GM10248 (cell line): ENCODE results near the gene CELA2A.

Source experiments
- CTCF ChIA-PET: fragments of 300-600 bp; sonication (Branson Sonifier 250); formaldehyde crosslinking; extraction: SDS; loops from one replicate; lab custom pipeline; 2021; ENCODE audit warnings: antibody characterized with exemption; lab: Yijun Ruan, JAX
- POLR2A ChIA-PET: fragments of 350-650 bp; sonication (Branson Sonifier 250); formaldehyde crosslinking; extraction: SDS; loops from one replicate; lab custom pipeline; 2020; ENCODE audit warnings: antibody characterized with exemption; lab: Yijun Ruan, JAX
- DNase-seq: peaks from one replicate; pipeline ENCODE4 v3.0.0; 2012; ENCODE audit errors: extremely low spot score
- TF ChIP-seq, protein P1 (sequence below): IDR thresholded peaks from 2 replicates; pipeline ENCODE4 v1.5.1; 2012; ENCODE audit warnings: mild to moderate bottlenecking, low read depth; ENCODE audit errors: extremely low read depth, missing control alignments, control extremely low read depth

Gene CELA2A

DNA sequence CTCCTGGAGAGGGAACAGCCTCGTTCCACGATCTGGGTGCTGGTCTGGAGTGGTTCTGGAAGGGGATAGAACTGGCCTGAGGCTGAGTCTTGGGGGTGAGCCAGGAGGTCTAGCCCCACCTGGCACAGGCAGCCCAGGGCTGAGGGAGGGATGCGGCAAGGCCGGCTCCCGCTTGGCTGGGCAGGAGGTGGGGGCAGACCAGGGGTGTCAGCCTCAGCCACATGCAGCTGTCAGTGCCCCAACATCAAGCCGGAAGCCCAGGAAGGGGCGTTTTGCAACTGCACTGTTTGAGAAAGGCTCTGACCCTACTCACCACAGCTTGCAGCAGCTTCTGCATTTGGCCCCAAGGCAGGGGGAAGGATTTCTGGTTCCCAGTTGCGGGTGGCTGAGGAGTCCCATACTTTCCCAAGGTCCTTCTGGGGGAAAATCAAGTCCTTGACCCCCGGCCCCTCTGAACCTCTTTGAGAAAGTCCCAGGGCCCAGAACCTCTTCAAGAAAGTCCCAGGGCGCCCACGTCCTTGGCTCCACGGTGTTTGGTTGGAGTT lies 44.9 kb upstream of the CELA2A start:
- TF ChIP-seq, protein P1, sequence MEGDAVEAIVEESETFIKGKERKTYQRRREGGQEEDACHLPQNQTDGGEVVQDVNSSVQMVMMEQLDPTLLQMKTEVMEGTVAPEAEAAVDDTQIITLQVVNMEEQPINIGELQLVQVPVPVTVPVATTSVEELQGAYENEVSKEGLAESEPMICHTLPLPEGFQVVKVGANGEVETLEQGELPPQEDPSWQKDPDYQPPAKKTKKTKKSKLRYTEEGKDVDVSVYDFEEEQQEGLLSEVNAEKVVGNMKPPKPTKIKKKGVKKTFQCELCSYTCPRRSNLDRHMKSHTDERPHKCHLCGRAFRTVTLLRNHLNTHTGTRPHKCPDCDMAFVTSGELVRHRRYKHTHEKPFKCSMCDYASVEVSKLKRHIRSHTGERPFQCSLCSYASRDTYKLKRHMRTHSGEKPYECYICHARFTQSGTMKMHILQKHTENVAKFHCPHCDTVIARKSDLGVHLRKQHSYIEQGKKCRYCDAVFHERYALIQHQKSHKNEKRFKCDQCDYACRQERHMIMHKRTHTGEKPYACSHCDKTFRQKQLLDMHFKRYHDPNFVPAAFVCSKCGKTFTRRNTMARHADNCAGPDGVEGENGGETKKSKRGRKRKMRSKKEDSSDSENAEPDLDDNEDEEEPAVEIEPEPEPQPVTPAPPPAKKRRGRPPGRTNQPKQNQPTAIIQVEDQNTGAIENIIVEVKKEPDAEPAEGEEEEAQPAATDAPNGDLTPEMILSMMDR, result no peak
- DNase-seq, result peak; percentile 80
- ChIA-PET POLR2A (no interaction called here), CTCF (interaction anchor here (0.9 to 3.3 kb wide), 3 partner anchors 20 to 93 kb away, joined by 3 to 18 read pairs (median 5); no protein-coding TSS in a partner anchor)

GRCh38 chr1:15412175-15412800 lies 44.2 kb upstream of the CELA2A start:
- CTCF ChIA-PET, result interaction anchor here (0.6 to 3.3 kb wide), 3 partner anchors 20 to 94 kb away, joined by 3 to 18 read pairs (median 3); no protein-coding TSS in a partner anchor
- peak; percentile 50 for DNase-seq
- POLR2A ChIA-PET, result no interaction called here
- TF ChIP-seq, protein P1, result no peak

GRCh38 chr1:15412843-15413242 lies 43.7 kb upstream of the CELA2A start:
- POLR2A ChIA-PET, result no interaction called here
- CTCF ChIA-PET, result interaction anchor here (0.6 to 3.3 kb wide), 3 partner anchors 19 to 94 kb away, joined by 3 to 18 read pairs (median 3); no protein-coding TSS in a partner anchor

DNA sequence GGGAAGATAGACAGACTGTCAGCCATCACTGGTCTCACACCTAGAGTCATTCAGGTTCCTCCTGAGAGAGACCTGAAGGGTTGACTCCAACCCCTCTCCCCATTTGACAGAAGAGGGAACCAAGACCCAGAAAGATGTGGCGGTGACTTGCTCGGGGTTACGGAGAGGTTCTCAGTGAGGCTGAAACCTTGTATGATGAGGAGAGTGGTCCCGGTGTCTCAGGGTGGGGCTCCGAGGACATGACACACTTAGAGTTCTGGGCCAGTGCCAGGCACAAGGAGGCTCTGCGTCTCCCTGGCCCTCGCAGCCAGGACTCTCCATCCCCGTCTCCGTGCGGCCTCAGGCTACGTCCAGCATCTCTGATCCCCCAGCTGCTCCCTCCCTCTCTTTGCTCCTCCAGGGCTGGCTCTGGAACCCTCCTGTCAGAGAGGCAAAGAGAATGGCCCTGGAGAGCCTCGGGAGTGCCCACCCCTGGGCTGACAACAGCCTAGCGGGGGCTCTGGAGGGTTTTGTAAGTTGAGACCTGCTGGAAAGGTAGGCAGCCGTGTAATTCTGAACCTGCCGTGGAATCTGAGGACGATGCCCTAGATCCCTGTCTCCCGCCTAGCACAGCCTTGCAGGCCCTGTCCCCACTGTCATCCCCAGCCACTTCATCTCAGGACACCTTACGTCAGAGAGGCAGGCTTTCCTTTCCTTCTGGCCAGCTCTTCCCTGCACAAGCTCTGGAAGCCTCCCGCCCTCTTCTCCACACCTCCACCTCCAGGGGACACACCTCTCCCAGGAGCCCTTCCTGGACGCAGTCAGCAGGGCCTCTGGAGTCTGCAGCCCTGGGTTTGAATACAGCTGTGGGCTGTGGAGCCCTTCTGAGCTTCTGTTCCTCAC lies 42.7 kb upstream of the CELA2A start:
- ChIA-PET CTCF (interaction anchor here (0.7 to 1.2 kb wide), 3 partner anchors 7 to 17 kb away, joined by 3 to 4 read pairs (median 3); no protein-coding TSS in a partner anchor), POLR2A (no interaction called here)
- TF ChIP-seq, protein P1, result no peak
- DNase-seq, result no peak

More at GRCh38 chr1:15412843-15413242, 43.7 kb upstream of the CELA2A start:
- DNase-seq, result no peak
- TF ChIP-seq, protein P1, result no peak

GRCh38 chr1:15414445-15414983 lies 42.0 kb upstream of the CELA2A start:
- POLR2A ChIA-PET, result no interaction called here
- no peak for DNase-seq
- TF ChIP-seq, protein P1, result no peak
- CTCF ChIA-PET, result interaction anchor here (0.7 to 1.2 kb wide), 3 partner anchors 8 to 16 kb away, joined by 3 to 4 read pairs (median 3); no protein-coding TSS in a partner anchor
